Activated gamma-delta T cell (primary cell): ENCODE measurements around the gene STX16.
"Not testable (repeated sequence)": the region's sequence is repeated elsewhere in the genome, so short reads cannot be mapped to it uniquely, and the experiment has no call there.

Source experiments
- DNase-seq: peaks from one replicate; lab custom pipeline; 2025; lab: John Stamatoyannopoulos, UW

STX16 gene

GRCh38 chr20:58636396-58636982 is 14.6 kb upstream of the STX16 start:
- no peak for DNase-seq

GRCh38 chr20:58636983-58637421 is 14.1 kb upstream of the STX16 start:
- DNase-seq = no peak

- DNase-seq = no peak
These were observed 13.4 kb upstream of the STX16 start for GRCh38 chr20:58637466-58638213.

GRCh38 chr20:58638467-58639181 is 12.5 kb upstream of the STX16 start:
- DNase-seq = no peak

- no peak for DNase-seq
These were observed 11.6 kb upstream of the STX16 start for GRCh38 chr20:58639182-58640146.

GRCh38 chr20:58640446-58640845 is 10.6 kb upstream of the STX16 start:
- DNase-seq = no peak

GRCh38 chr20:58642441-58642840 is 8.6 kb upstream of the STX16 start:
- no peak for DNase-seq

GRCh38 chr20:58642896-58643295 is 8.2 kb upstream of the STX16 start:
- not testable (repeated sequence) for DNase-seq

GRCh38 chr20:58645412-58645968 is 5.6 kb upstream of the STX16 start:
- DNase-seq = no peak

- no peak for DNase-seq
These were observed 4.8 kb upstream of the STX16 start for GRCh38 chr20:58646257-58646656.

GRCh38 chr20:58646703-58647102 is 4.4 kb upstream of the STX16 start:
- DNase-seq = no peak

GRCh38 chr20:58647162-58647795 is 3.8 kb upstream of the STX16 start:
- no peak for DNase-seq

GRCh38 chr20:58647796-58648501 is 3.1 kb upstream of the STX16 start:
- DNase-seq = no peak

- DNase-seq = not testable (repeated sequence)
These were observed 2.6 kb upstream of the STX16 start for GRCh38 chr20:58648502-58648825.

- peak; percentile 22 for DNase-seq
These were observed 1.5 kb upstream of the STX16 start for GRCh38 chr20:58649288-58650180.

GRCh38 chr20:58650181-58650775 is 805 bp upstream of the STX16 start:
- DNase-seq = peak; percentile 35

- no peak for DNase-seq
These were observed 469 bp downstream of the STX16 start for GRCh38 chr20:58651559-58651945.

- peak; percentile 45 for DNase-seq
These were observed 993 bp downstream of the STX16 start for GRCh38 chr20:58651946-58652605.
